Endodermal cell (in vitro differentiated cells): Measurements from ENCODE around the gene CRYZ. TPM values are rescaled to one million over a fixed set of nuclear protein-coding genes. Genes with fewer than 3 reads are reported as not detected.
"Not testable (repeated sequence)": the region's sequence is repeated elsewhere in the genome, so short reads cannot be mapped to it uniquely, and the experiment has no call there.

Experiments used
- DNase-seq: peaks from one replicate; pipeline ENCODE4 v3.0.0-alpha.2; 2017
- H3K27ac ChIP-seq: 2 replicates; pipeline ENCODE4 v1.5.1; 2013; ENCODE audit warnings: mild to moderate bottlenecking, low read depth, low read length, moderate library complexity
- H3K27me3 ChIP-seq: 2 replicates; pipeline ENCODE4 v1.6.1; 2013; ENCODE audit warnings: mild to moderate bottlenecking, low read length, moderate library complexity; ENCODE audit not compliant: insufficient read depth, control insufficient read depth, poor library complexity, severe bottlenecking
- H3K36me3 ChIP-seq: 2 replicates; pipeline ENCODE4 v1.7.0; 2013; ENCODE audit warnings: mild to moderate bottlenecking, low read length, moderate library complexity; ENCODE audit not compliant: control insufficient read depth, insufficient read depth
- H3K4me1 ChIP-seq: one replicate; pipeline ENCODE4 v1.7.0; 2013; ENCODE audit warnings: low read length; ENCODE audit not compliant: control insufficient read depth, insufficient read depth
- H3K4me3 ChIP-seq: 2 replicates; pipeline ENCODE4 v1.5.1; 2013; ENCODE audit warnings: mild to moderate bottlenecking, low read length, moderate library complexity
- H3K9ac ChIP-seq: 2 replicates; pipeline ENCODE4 v1.6.1; 2013; ENCODE audit warnings: mild to moderate bottlenecking, low read length, moderate library complexity; ENCODE audit not compliant: poor library complexity, severe bottlenecking; ENCODE audit errors: extremely low read depth
- H3K9me3 ChIP-seq: 2 replicates; pipeline ENCODE4 v1.6.1; 2013; ENCODE audit warnings: mild to moderate bottlenecking, low read length, moderate library complexity; ENCODE audit not compliant: control insufficient read depth
- H3K27ac Mint-ChIP-seq: 2 replicates; pipeline ENCODE4 v1.8.0; 2020; ENCODE audit warnings: mixed read lengths
- H3K27me3 Mint-ChIP-seq: 2 replicates; pipeline ENCODE4 v1.8.0; 2021; ENCODE audit warnings: mild to moderate bottlenecking, mixed read lengths; ENCODE audit not compliant: insufficient read depth
- H3K36me3 Mint-ChIP-seq: 2 replicates; pipeline ENCODE4 v1.8.0; 2020; ENCODE audit warnings: low read depth, mixed read lengths
- H3K4me1 Mint-ChIP-seq: 2 replicates; pipeline ENCODE4 v1.8.0; 2020; ENCODE audit warnings: mixed read lengths
- H3K4me3 Mint-ChIP-seq: 2 replicates; pipeline ENCODE4 v1.8.0; 2020; ENCODE audit warnings: mild to moderate bottlenecking, moderate library complexity, mixed read lengths
- H3K9me3 Mint-ChIP-seq: 2 replicates; pipeline ENCODE4 v1.8.0; 2020; ENCODE audit warnings: mild to moderate bottlenecking, mixed read lengths
- WGBS, 2 experiments: methylation state at CpG; one replicate each; pipeline versions ENCODE4 v1.1.5 to v1.1.7; 2013; ENCODE audit warnings: missing lambda C conversion rate in 2 of 2, mixed read lengths in 1 of 2; ENCODE audit not compliant: insufficient coverage in 1 of 2, insufficient read length in 1 of 2; 5-methylcytosine and 5-hydroxymethylcytosine counted together
- total RNA-seq, 2 donors: library from RNA; stranded (reverse); fragmentation: NEBNext Ultra II Directional in 1 of 2; extraction: Animal tissue kit (Norgen Biotek cat#: 25700) in 1 of 2; gene quantifications; 2 replicates in 1 of 2; 3 replicates in 1 of 2; pipeline ENCODE4 v1.2.1, GENCODE V29; 2021
- TF ChIP-seq, protein P1 (sequence below): fragments of 200-600 bp; sonication (generic); conservative IDR thresholded peaks from 2 replicates; pipeline ENCODE4 v1.5.0; 2021; ENCODE audit warnings: antibody characterized with exemption, mild to moderate bottlenecking

Gene CRYZ
- total RNA-seq, 2 donors from 2014 or later: 17.4 to 30.6 TPM

DNA sequence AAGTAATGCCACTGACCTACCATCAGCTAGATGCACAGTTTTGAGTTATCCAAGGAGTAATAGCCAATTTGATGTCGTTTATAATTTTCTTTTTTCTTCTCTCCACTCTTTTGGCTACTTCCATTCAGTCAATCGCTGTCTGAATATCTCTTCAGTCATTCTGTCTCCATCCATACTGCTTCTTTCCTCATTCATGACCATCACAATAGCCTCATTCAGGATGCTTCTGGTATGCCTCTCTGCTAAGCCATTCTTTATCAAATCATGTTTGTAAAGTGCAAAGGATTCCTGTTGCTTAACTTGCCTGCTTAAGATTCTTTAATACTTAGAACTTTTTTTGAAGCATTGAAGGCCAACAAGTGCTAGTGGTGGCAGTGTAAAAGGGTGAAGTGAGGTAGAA lies 20.3 kb upstream of the CRYZ start:
- H3K27ac Mint-ChIP-seq: no peak overlapping the region
- no peak overlapping the region for H3K27ac ChIP-seq
- no peak overlapping the region for H3K9ac ChIP-seq
- no peaks in the 10 kb centered on the region for H3K4me1 ChIP-seq
- TF ChIP-seq, protein P1, sequence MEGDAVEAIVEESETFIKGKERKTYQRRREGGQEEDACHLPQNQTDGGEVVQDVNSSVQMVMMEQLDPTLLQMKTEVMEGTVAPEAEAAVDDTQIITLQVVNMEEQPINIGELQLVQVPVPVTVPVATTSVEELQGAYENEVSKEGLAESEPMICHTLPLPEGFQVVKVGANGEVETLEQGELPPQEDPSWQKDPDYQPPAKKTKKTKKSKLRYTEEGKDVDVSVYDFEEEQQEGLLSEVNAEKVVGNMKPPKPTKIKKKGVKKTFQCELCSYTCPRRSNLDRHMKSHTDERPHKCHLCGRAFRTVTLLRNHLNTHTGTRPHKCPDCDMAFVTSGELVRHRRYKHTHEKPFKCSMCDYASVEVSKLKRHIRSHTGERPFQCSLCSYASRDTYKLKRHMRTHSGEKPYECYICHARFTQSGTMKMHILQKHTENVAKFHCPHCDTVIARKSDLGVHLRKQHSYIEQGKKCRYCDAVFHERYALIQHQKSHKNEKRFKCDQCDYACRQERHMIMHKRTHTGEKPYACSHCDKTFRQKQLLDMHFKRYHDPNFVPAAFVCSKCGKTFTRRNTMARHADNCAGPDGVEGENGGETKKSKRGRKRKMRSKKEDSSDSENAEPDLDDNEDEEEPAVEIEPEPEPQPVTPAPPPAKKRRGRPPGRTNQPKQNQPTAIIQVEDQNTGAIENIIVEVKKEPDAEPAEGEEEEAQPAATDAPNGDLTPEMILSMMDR: no peak
- peaks cover 24% of the 10 kb centered on the region for H3K9me3 ChIP-seq
- no peak overlapping the region for H3K4me3 Mint-ChIP-seq
- H3K36me3 Mint-ChIP-seq: peaks cover 48% of the 10 kb centered on the region
- no peaks in the 10 kb centered on the region for H3K4me1 Mint-ChIP-seq
- peaks cover 28% of the 10 kb centered on the region for H3K36me3 ChIP-seq
- 75 to 81% methylated on average over 2 of the region's 2 CpGs for WGBS, 2 experiments
- H3K4me3 ChIP-seq: no peak overlapping the region
- H3K27me3 ChIP-seq: no peaks in the 10 kb centered on the region
- no peaks in the 10 kb centered on the region for H3K27me3 Mint-ChIP-seq
- DNase-seq: no peak
- peaks cover 31% of the 10 kb centered on the region for H3K9me3 Mint-ChIP-seq

DNA sequence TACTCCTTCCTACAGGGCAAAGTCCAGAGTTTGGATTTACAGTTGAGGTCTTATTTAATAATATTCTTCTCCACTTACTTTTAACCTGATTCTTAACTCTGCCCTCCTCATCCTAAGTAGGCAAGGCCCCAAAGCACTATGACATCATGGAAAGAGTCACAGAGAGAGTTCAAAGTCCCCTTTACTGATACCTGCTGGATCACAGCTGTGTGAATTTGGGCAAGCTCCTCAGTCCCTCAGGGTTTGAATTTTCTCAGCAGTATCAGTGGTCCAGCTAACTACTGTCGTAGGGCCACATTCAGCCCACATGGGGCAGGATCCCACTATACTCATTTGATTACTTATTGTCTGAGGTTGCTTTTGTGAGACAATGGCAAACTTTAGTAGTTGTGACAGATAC lies 16.1 kb upstream of the CRYZ start:
- Mint-ChIP-seq H3K27me3 (no peaks in the 10 kb centered on the region), H3K4me3 (no peak overlapping the region), H3K9me3 (peaks cover 16% of the 10 kb centered on the region), H3K4me1 (no peaks in the 10 kb centered on the region), H3K36me3 (peaks cover 40% of the 10 kb centered on the region), H3K27ac (no peak overlapping the region)
- DNase-seq: no peak
- Histone ChIP-seq H3K36me3 (peaks cover 14% of the 10 kb centered on the region), H3K27ac (no peak overlapping the region), H3K4me1 (no peaks in the 10 kb centered on the region), H3K9me3 (peaks cover 7% of the 10 kb centered on the region), H3K27me3 (no peaks in the 10 kb centered on the region), H3K9ac (no peak overlapping the region), H3K4me3 (no peak overlapping the region)
- TF ChIP-seq, protein P1: no peak
- 93% methylated on average over 1 of the region's 1 CpG; no CpG with 5 or more reads in 1 of the 2 experiments for WGBS, 2 experiments

DNA sequence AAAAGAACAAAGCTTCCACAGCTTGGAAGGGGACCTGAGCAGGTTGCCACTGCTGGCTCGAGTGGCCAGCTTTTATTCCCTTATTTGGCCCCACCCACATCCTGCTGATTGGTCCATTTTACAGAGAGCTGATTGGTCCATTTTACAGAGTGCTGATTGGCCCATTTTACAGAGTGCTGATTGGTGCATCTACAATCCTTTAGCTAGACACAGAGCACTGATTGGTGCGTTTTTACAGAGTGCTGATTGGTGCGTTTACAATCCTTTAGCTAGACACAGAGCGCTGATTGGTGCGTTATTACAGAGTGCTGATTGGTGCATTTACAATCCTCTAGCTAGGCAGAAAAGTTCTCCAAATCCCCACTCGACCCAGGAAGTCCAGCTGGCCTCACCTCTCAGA lies 12.4 kb upstream of the CRYZ start:
- H3K27me3 ChIP-seq, DNase-seq, H3K27me3 Mint-ChIP-seq, H3K4me3 Mint-ChIP-seq, H3K4me1 Mint-ChIP-seq, H3K9ac ChIP-seq, H3K4me1 ChIP-seq, H3K27ac ChIP-seq, H3K4me3 ChIP-seq, H3K27ac Mint-ChIP-seq, H3K9me3 ChIP-seq: not testable (repeated sequence)
- H3K36me3 Mint-ChIP-seq: peaks cover 61% of the 10 kb centered on the region
- H3K36me3 ChIP-seq: peaks cover 12% of the 10 kb centered on the region
- H3K9me3 Mint-ChIP-seq: peaks cover 19% of the 10 kb centered on the region
- 95 to 100% methylated on average over 6 of the region's 6 CpGs for WGBS, 2 experiments

DNA sequence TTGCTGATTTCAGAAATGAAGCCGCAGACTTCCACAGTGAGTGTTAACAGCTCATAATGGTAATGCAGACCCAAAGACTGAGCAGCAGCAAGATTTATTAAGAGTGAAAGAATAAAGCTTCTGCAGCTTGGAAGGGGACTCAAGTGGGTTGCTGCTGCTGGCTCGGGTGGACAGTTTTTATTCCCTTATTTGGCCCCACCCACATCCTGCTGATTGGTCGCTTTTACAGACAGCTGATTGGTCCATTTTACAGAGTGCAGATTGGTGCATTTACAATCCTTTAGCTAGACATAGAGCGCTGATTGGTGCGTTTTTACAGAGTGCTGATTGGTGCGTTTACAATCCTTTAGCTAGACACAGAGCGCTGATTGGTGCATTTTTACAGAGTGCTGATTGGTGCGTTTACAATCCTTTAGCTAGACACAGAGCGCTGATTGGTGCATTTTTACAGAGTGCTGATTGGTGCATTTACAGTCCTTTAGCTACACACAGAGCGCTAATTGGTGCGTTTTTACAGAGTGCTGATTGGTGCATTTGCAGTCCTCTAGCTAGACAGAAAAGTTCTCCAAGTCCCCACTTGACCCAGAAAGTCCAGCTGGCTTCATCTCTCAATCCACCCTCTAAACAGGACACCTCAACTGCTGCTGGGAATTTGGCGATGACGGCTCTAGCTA lies 7.6 kb upstream of the CRYZ start:
- not testable (repeated sequence) for H3K4me3 Mint-ChIP-seq, DNase-seq, H3K27me3 ChIP-seq, H3K27me3 Mint-ChIP-seq, H3K27ac Mint-ChIP-seq, H3K4me1 Mint-ChIP-seq, H3K27ac ChIP-seq, H3K9ac ChIP-seq, H3K4me1 ChIP-seq, H3K4me3 ChIP-seq
- peaks cover 32% of the 10 kb centered on the region for H3K36me3 ChIP-seq
- Mint-ChIP-seq H3K9me3 (peaks cover 26% of the 10 kb centered on the region), H3K36me3 (peaks cover 68% of the 10 kb centered on the region)
- 89 to 97% methylated on average over 5 to 13 of the region's 13 CpGs for WGBS, 2 experiments
- peaks cover 14% of the 10 kb centered on the region for H3K9me3 ChIP-seq
